SJSA1 (cell line): ENCODE results near the gene CABS1. TPM values are rescaled to one million over a fixed set of nuclear protein-coding genes. Genes with fewer than 3 reads are reported as not detected.

Source experiments
- DNase-seq, 2 experiments: peaks; one replicate each; pipeline ENCODE4 v3.0.0-alpha.2; 2015 to 2020; ENCODE audit warnings: low spot score in 2 of 2, low read depth in 1 of 2
- H3K27ac ChIP-seq: fragments of 250-450 bp; sonication (Bioruptor Pico); 2 replicates; pipeline ENCODE4 v1.5.1; 2020; ENCODE audit warnings: mild to moderate bottlenecking, moderate library complexity
- H3K27me3 ChIP-seq: fragments of 250-450 bp; sonication (Bioruptor Pico); replicated peaks from 2 replicates; pipeline ENCODE4 v1.5.1; 2020; ENCODE audit warnings: mild to moderate bottlenecking, moderate library complexity
- H3K36me3 ChIP-seq: fragments of 250-450 bp; sonication (Bioruptor Pico); 2 replicates; pipeline ENCODE4 v1.5.1; 2020; ENCODE audit warnings: mild to moderate bottlenecking
- H3K4me1 ChIP-seq: fragments of 250-450 bp; sonication (Bioruptor Pico); replicated peaks from 2 replicates; pipeline ENCODE4 v1.6.1; 2021; ENCODE audit warnings: mild to moderate bottlenecking
- H3K4me3 ChIP-seq: fragments of 250-450 bp; sonication (Bioruptor Pico); 2 replicates; pipeline ENCODE4 v1.5.1; 2020; ENCODE audit warnings: mild to moderate bottlenecking
- H3K9me3 ChIP-seq: fragments of 250-450 bp; sonication (Bioruptor Pico); replicated peaks from 2 replicates; pipeline ENCODE4 v1.5.1; 2020; ENCODE audit warnings: mild to moderate bottlenecking
- total RNA-seq: library from RNA; depleted of rRNA; stranded (reverse); fragments of >200 nt; shearing (Covaris generic); gene quantifications from 2 replicates; pipeline ENCODE4 v1.2.3, GENCODE V29; 2014; rRNA removed

The CABS1 gene
- total RNA-seq, 1 experiment from 2014 or later, result not detected

- no peak overlapping the region for H3K4me3 ChIP-seq
- no peaks in the 10 kb centered on the region for H3K9me3 ChIP-seq
- H3K4me1 ChIP-seq, result no peaks in the 10 kb centered on the region
- H3K27ac ChIP-seq, result no peak overlapping the region
- no peaks in the 10 kb centered on the region for H3K36me3 ChIP-seq
- no peaks in the 10 kb centered on the region for H3K27me3 ChIP-seq
- no peak for DNase-seq
Measured at GRCh38 chr4:70356185-70356584, 21.4 kb downstream of the CABS1 start.

GRCh38 chr4:70359115-70359661 lies 24.4 kb downstream of the CABS1 start:
- Histone ChIP-seq H3K4me1 (no peaks in the 10 kb centered on the region), H3K27ac (no peak overlapping the region), H3K36me3 (no peaks in the 10 kb centered on the region), H3K27me3 (no peaks in the 10 kb centered on the region; the same call in 1 of the 2 replicates), H3K4me3 (no peak overlapping the region), H3K9me3 (no peaks in the 10 kb centered on the region)
- DNase-seq, result no peak

- Histone ChIP-seq H3K36me3 (no peaks in the 10 kb centered on the region), H3K27ac (no peak within 1 kb of the TSS), H3K4me1 (no peaks in the 10 kb centered on the region), H3K27me3 (no peaks in the 10 kb centered on the region; the same call in 1 of the 2 replicates), H3K9me3 (no peaks in the 10 kb centered on the region), H3K4me3 (no peak within 1 kb of the TSS)
- DNase-seq, result no peak
Measured at GRCh38 chr4:70360460-70360859, 25.7 kb downstream of the CABS1 start, which contains the start of gene SMR3A. Gene SMR3A, plus strand, starts transcription at chr4:70360760. Its CDS starts 1,356 bp downstream, at chr4:70362116.

- H3K9me3 ChIP-seq, result no peaks in the 10 kb centered on the region
- no peaks in the 10 kb centered on the region for H3K36me3 ChIP-seq
- H3K27ac ChIP-seq, result no peak overlapping the region
- H3K27me3 ChIP-seq, result no peaks in the 10 kb centered on the region; the same call in 1 of the 2 replicates
- DNase-seq, result no peak
- H3K4me3 ChIP-seq, result no peak overlapping the region
- no peaks in the 10 kb centered on the region for H3K4me1 ChIP-seq
Measured at GRCh38 chr4:70364002-70364401, 29.2 kb downstream of the CABS1 start.

- Histone ChIP-seq H3K27ac (no peak overlapping the region), H3K4me1 (no peaks in the 10 kb centered on the region), H3K4me3 (no peak overlapping the region), H3K27me3 (no peaks in the 10 kb centered on the region; the same call in 1 of the 2 replicates), H3K9me3 (no peaks in the 10 kb centered on the region), H3K36me3 (no peaks in the 10 kb centered on the region)
- no peak for DNase-seq
Measured at GRCh38 chr4:70365479-70365878, 30.7 kb downstream of the CABS1 start.

- Histone ChIP-seq H3K9me3 (no peaks in the 10 kb centered on the region), H3K36me3 (no peaks in the 10 kb centered on the region), H3K4me3 (no peak overlapping the region), H3K27ac (no peak overlapping the region), H3K4me1 (no peaks in the 10 kb centered on the region), H3K27me3 (no peaks in the 10 kb centered on the region; the same call in 1 of the 2 replicates)
- DNase-seq, result no peak
Measured at GRCh38 chr4:70367813-70368212, 33.0 kb downstream of the CABS1 start.

- DNase-seq, result no peak
- H3K36me3 ChIP-seq, result no peaks in the 10 kb centered on the region
Measured at GRCh38 chr4:70371987-70372386, 37.2 kb downstream of the CABS1 start.

GRCh38 chr4:70372760-70373159 lies 38.0 kb downstream of the CABS1 start:
- no peaks in the 10 kb centered on the region for H3K9me3 ChIP-seq
- H3K36me3 ChIP-seq, result no peaks in the 10 kb centered on the region
- H3K4me1 ChIP-seq, result no peaks in the 10 kb centered on the region
- DNase-seq, result no peak
- H3K27ac ChIP-seq, result no peak overlapping the region
- no peaks in the 10 kb centered on the region for H3K27me3 ChIP-seq
- no peak overlapping the region for H3K4me3 ChIP-seq

More at GRCh38 chr4:70371987-70372386, 37.2 kb downstream of the CABS1 start:
- Histone ChIP-seq H3K4me3 (no peak overlapping the region), H3K9me3 (no peaks in the 10 kb centered on the region), H3K27ac (no peak overlapping the region), H3K4me1 (no peaks in the 10 kb centered on the region), H3K27me3 (no peaks in the 10 kb centered on the region)

- Histone ChIP-seq H3K9me3 (no peaks in the 10 kb centered on the region), H3K27ac (no peak overlapping the region), H3K4me1 (no peaks in the 10 kb centered on the region), H3K27me3 (no peaks in the 10 kb centered on the region), H3K36me3 (no peaks in the 10 kb centered on the region), H3K4me3 (no peak overlapping the region)
- no peak for DNase-seq
Measured at GRCh38 chr4:70380578-70380977, 45.8 kb downstream of the CABS1 start.

- H3K9me3 ChIP-seq, result no peaks in the 10 kb centered on the region
- H3K36me3 ChIP-seq, result no peaks in the 10 kb centered on the region
- no peaks in the 10 kb centered on the region for H3K4me1 ChIP-seq
- DNase-seq, result no peak
- no peak within 1 kb of the TSS for H3K27ac ChIP-seq
- no peaks in the 10 kb centered on the region for H3K27me3 ChIP-seq
- H3K4me3 ChIP-seq, result no peak within 1 kb of the TSS
Measured at GRCh38 chr4:70382691-70383181, 48.0 kb downstream of the CABS1 start, which contains the start of gene SMR3B. Gene SMR3B, plus strand, starts transcription at chr4:70383131. Its CDS starts 1,380 bp downstream, at chr4:70384511.

Other genes with a start within 250 kb of the CABS1 start
- gene PRR27, start 180.7 kb upstream of the CABS1 start, total RNA-seq, result not detected in 2 replicates
- not detected in 2 replicates for gene ODAM, start 139.3 kb upstream of the CABS1 start, total RNA-seq
- not detected in 2 replicates for gene FDCSP, start 108.9 kb upstream of the CABS1 start, total RNA-seq
- gene CSN3, start 92.4 kb upstream of the CABS1 start, total RNA-seq, result not detected in 2 replicates
- gene SMR3A, start 25.8 kb downstream of the CABS1 start, total RNA-seq, result not detected in 2 replicates
- gene SMR3B, start 48.1 kb downstream of the CABS1 start, total RNA-seq, result not detected in 2 replicates
- gene OPRPN, start 63.0 kb downstream of the CABS1 start, total RNA-seq, result not detected in 2 replicates
- gene MUC7, start 137.2 kb downstream of the CABS1 start, total RNA-seq, result not detected in 2 replicates
- not detected in 2 replicates for gene AMTN, start 183.6 kb downstream of the CABS1 start, total RNA-seq